Osteoblast (primary cell): ENCODE measurements around the gene ELL2. TPM values are rescaled to one million over a fixed set of nuclear protein-coding genes. Genes with fewer than 3 reads are reported as not detected.

Experiments used
- DNase-seq: peaks from one replicate; pipeline ENCODE4 v3.0.0; 2011; ENCODE audit warnings: low spot score, mixed read lengths; ENCODE audit not compliant: insufficient read length; ENCODE audit errors: missing footprints
- H2AFZ ChIP-seq: 2 replicates; pipeline ENCODE4 v1.6.0; 2011; ENCODE audit warnings: mild to moderate bottlenecking, low read length
- H3K27ac ChIP-seq: 2 replicates; pipeline ENCODE4 v1.5.1; 2011; ENCODE audit warnings: mild to moderate bottlenecking, low read depth, low read length, moderate library complexity
- H3K27me3 ChIP-seq: 2 replicates; pipeline ENCODE4 v1.6.0; 2012; ENCODE audit warnings: mild to moderate bottlenecking, control low read depth, inconsistent platforms, low read length, moderate library complexity; ENCODE audit not compliant: insufficient read depth
- H3K36me3 ChIP-seq: 2 replicates; pipeline ENCODE4 v1.5.1; 2011; ENCODE audit warnings: mild to moderate bottlenecking, low read length, control low read depth, moderate library complexity; ENCODE audit not compliant: insufficient read depth
- H3K4me1 ChIP-seq: 2 replicates; pipeline ENCODE4 v1.5.1; 2011; ENCODE audit warnings: mild to moderate bottlenecking, low read length, control low read depth, moderate library complexity; ENCODE audit not compliant: insufficient read depth
- H3K4me2 ChIP-seq: 2 replicates; pipeline ENCODE4 v1.6.0; 2011; ENCODE audit warnings: mild to moderate bottlenecking, low read length; ENCODE audit not compliant: insufficient read depth
- H3K4me3 ChIP-seq: fragments of 200-600 bp; sonication (generic); 3 replicates; pipeline ENCODE4 v1.5.1; 2012; ENCODE audit warnings: mild to moderate bottlenecking, low read length, inconsistent platforms; ENCODE audit not compliant: insufficient read depth
- H3K79me2 ChIP-seq: 2 replicates; pipeline ENCODE4 v1.6.0; 2012; ENCODE audit warnings: mild to moderate bottlenecking, low read length, control low read depth, inconsistent platforms; ENCODE audit not compliant: insufficient read depth
- H3K9me3 ChIP-seq: 2 replicates; pipeline ENCODE4 v1.5.1; 2011; ENCODE audit warnings: low read depth, low read length, control low read depth
- H4K20me1 ChIP-seq: 2 replicates; pipeline ENCODE4 v1.6.0; 2012; ENCODE audit warnings: mild to moderate bottlenecking, low read length, control low read depth; ENCODE audit not compliant: insufficient read depth
- total RNA-seq: library from RNA; depleted of rRNA; stranded (reverse); fragments of >200 nt; gene quantifications from 2 replicates; pipeline ENCODE4 v1.2.3, GENCODE V29; 2012
- TF ChIP-seq, protein P1 (sequence below): IDR thresholded peaks from 2 replicates; pipeline ENCODE4 v1.5.1; 2011; ENCODE audit warnings: mild to moderate bottlenecking, low read depth, low read length, moderate library complexity; ENCODE audit errors: extremely low read depth

Gene ELL2
- total RNA-seq, 1 donor = 123 TPM

DNA sequence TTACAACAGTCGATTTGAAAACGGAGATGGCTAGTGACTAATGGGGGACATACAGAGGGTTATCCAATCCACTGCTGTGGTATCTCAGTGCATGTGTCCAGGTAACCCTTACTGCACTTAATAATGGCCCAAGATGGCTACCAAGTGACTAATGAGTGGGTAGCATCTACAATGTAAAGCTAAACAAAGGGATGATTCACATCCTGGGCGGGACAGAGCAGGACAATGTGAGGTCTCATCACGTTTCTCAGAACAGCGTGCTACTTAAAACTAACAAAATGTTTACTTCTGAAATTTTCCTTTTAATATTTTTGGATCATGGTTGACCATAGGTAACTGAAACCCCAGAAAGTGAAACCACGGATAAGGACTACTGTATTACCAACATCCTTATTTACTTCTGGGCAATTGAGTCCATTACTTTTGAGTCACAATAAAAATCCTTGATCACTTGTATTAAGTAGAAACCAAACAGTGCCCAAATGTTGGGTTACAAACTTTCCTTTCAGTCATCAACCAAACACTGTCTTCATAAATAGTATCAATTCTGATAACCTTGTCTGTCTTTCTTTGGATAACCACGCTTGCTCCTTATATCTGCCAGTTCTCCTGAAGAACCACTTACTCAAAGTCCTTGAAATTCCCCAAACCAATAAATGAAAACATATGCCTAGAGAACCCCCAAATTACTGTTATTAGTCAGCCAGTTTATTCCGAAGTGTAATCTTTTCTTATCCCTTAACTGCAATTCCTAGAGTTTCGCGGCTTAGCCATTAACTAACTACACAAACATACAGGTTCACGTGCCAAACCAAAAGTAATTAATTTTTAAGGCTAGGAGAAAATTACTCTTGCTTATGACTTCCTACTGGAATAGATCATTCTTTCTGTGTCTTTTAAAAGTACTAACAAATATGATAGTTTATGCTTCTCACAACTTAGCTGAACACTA, 59.7 kb downstream of the ELL2 start:
- Histone ChIP-seq H3K27me3 (no peaks in the 10 kb centered on the region), H3K4me3 (no peak overlapping the region), H4K20me1 (peaks cover 8% of the 10 kb centered on the region), H3K27ac (peak overlapping the region; percentile 28), H3K4me2 (peak overlapping the region; percentile 0), H3K36me3 (peaks cover 63% of the 10 kb centered on the region), H3K9me3 (no peaks in the 10 kb centered on the region), H2AFZ (no peak overlapping the region), H3K4me1 (peaks cover 7% of the 10 kb centered on the region), H3K79me2 (peaks cover 74% of the 10 kb centered on the region)
- DNase-seq = peak; percentile 36
- TF ChIP-seq, protein P1, sequence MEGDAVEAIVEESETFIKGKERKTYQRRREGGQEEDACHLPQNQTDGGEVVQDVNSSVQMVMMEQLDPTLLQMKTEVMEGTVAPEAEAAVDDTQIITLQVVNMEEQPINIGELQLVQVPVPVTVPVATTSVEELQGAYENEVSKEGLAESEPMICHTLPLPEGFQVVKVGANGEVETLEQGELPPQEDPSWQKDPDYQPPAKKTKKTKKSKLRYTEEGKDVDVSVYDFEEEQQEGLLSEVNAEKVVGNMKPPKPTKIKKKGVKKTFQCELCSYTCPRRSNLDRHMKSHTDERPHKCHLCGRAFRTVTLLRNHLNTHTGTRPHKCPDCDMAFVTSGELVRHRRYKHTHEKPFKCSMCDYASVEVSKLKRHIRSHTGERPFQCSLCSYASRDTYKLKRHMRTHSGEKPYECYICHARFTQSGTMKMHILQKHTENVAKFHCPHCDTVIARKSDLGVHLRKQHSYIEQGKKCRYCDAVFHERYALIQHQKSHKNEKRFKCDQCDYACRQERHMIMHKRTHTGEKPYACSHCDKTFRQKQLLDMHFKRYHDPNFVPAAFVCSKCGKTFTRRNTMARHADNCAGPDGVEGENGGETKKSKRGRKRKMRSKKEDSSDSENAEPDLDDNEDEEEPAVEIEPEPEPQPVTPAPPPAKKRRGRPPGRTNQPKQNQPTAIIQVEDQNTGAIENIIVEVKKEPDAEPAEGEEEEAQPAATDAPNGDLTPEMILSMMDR = no peak

GRCh38 chr5:95900383-95900958, 61.2 kb downstream of the ELL2 start:
- Histone ChIP-seq H3K27ac (peak overlapping the region; percentile 20), H3K4me1 (peaks cover 7% of the 10 kb centered on the region), H3K27me3 (no peaks in the 10 kb centered on the region), H4K20me1 (peaks cover 2% of the 10 kb centered on the region), H3K36me3 (peaks cover 65% of the 10 kb centered on the region), H3K4me3 (no peak overlapping the region), H3K79me2 (peaks cover 71% of the 10 kb centered on the region), H3K4me2 (no peak overlapping the region), H2AFZ (no peak overlapping the region), H3K9me3 (no peaks in the 10 kb centered on the region)
- TF ChIP-seq, protein P1 = no peak
- DNase-seq = peak; percentile 30

DNA sequence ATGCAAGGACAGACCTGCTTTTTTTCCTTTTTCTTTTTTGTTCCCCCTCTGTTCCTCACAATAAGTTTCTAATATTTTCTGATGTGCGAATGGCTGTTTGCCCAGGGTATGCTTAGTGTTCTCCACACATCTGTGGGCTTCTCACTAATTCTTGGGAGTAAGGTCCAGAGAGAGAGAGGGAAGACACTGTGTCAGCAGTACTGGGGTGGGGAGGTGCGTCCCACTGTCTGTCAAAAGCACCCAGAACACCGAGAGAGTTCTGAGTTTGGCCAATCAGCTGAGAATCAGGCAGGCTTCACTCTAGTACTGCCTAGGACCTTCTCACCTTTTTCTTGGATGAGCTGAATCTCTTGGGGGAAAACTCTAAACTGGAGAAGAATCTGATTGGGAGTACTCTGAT, 61.8 kb downstream of the ELL2 start:
- H3K27ac ChIP-seq = peak overlapping the region; percentile 30
- no peak overlapping the region for H3K4me2 ChIP-seq
- no peaks in the 10 kb centered on the region for H3K9me3 ChIP-seq
- H3K36me3 ChIP-seq = peaks cover 68% of the 10 kb centered on the region
- TF ChIP-seq, protein P1 = no peak
- no peak for DNase-seq
- no peak overlapping the region for H2AFZ ChIP-seq
- H3K4me3 ChIP-seq = no peak overlapping the region
- peaks cover 2% of the 10 kb centered on the region for H4K20me1 ChIP-seq
- no peaks in the 10 kb centered on the region for H3K27me3 ChIP-seq
- H3K79me2 ChIP-seq = peaks cover 68% of the 10 kb centered on the region
- H3K4me1 ChIP-seq = peaks cover 7% of the 10 kb centered on the region

- no peaks in the 10 kb centered on the region for H3K27me3 ChIP-seq
- H3K79me2 ChIP-seq = peaks cover 65% of the 10 kb centered on the region
- H2AFZ ChIP-seq = no peak overlapping the region
- H3K4me1 ChIP-seq = peaks cover 7% of the 10 kb centered on the region
- TF ChIP-seq, protein P1 = no peak
- H3K9me3 ChIP-seq = no peaks in the 10 kb centered on the region
- no peak overlapping the region for H3K4me3 ChIP-seq
- no peak for DNase-seq
- no peak overlapping the region for H3K27ac ChIP-seq
- H4K20me1 ChIP-seq = peaks cover 2% of the 10 kb centered on the region
- H3K4me2 ChIP-seq = no peak overlapping the region
- peaks cover 74% of the 10 kb centered on the region for H3K36me3 ChIP-seq
These were observed 62.6 kb downstream of the ELL2 start for GRCh38 chr5:95899006-95899405.
